C4-2B (cell line): ENCODE data around the gene EFNA3.

Source experiments
- CTCF ChIP-seq: fragments of 450-650 bp; conservative IDR thresholded peaks from 2 replicates; pipeline ENCODE4 v1.5.1; 2017; ENCODE audit warnings: mild to moderate bottlenecking
- ZFX ChIP-seq: fragments of 450-650 bp; IDR thresholded peaks from 2 replicates; pipeline ENCODE4 v1.6.1; 2017

GRCh38 chr1:155092641-155093040 is 14.0 kb downstream of the EFNA3 start:
- TF ChIP-seq CTCF, result no peak
- no peak for TF ChIP-seq ZFX
